Stimulated activated CD4-positive, alpha-beta T cell treated with anti-CD3 and anti-CD28 coated beads, Interleukin-1b, Interleukin-23, amount 100 ng/mL, for 1 hour (primary cell): ENCODE results near the gene AHRR.

Experiments used
- DNase-seq, 2 donors: peaks; one replicate each; pipeline ENCODE4 v3.0.0-alpha.2; 2020; ENCODE audit warnings: low read depth in 2 of 2

AHRR gene

GRCh38 chr5:346229-346935, 24.9 kb downstream of the AHRR start:
- DNase-seq, result no peak

GRCh38 chr5:347712-348284, 26.3 kb downstream of the AHRR start:
- DNase-seq, result no peak

GRCh38 chr5:348726-349125, 27.2 kb downstream of the AHRR start:
- no peak for DNase-seq

- DNase-seq, result no peak
Measured at GRCh38 chr5:350355-350754, 28.8 kb downstream of the AHRR start.

GRCh38 chr5:351084-351920, 29.8 kb downstream of the AHRR start:
- DNase-seq, result no peak

GRCh38 chr5:351921-352245, 30.4 kb downstream of the AHRR start:
- no peak for DNase-seq

- DNase-seq, result no peak
Measured at GRCh38 chr5:352639-353611, 31.4 kb downstream of the AHRR start.

- DNase-seq, result no peak
Measured at GRCh38 chr5:353612-354580, 32.4 kb downstream of the AHRR start.

GRCh38 chr5:354581-355378, 33.3 kb downstream of the AHRR start:
- DNase-seq, result no peak

- no peak for DNase-seq
Measured at GRCh38 chr5:355379-355935, 33.9 kb downstream of the AHRR start.

GRCh38 chr5:355958-356357, 34.4 kb downstream of the AHRR start:
- DNase-seq, result no peak

- DNase-seq, result no peak
Measured at GRCh38 chr5:359301-359897, 37.9 kb downstream of the AHRR start.

GRCh38 chr5:360257-361027, 38.9 kb downstream of the AHRR start:
- no peak for DNase-seq

GRCh38 chr5:362189-362588, 40.7 kb downstream of the AHRR start:
- no peak for DNase-seq

GRCh38 chr5:362978-363765, 41.7 kb downstream of the AHRR start:
- no peak for DNase-seq

GRCh38 chr5:364497-364896, 43.0 kb downstream of the AHRR start:
- no peak for DNase-seq

GRCh38 chr5:366541-367357, 45.2 kb downstream of the AHRR start:
- no peak for DNase-seq
